HG03575 (cell line): ENCODE results near the gene TMEM131.
"Not testable (repeated sequence)": the region's sequence is repeated elsewhere in the genome, so short reads cannot be mapped to it uniquely, and the experiment has no call there.

Experiments
- ATAC-seq: cut with Tn5 transposase; IDR thresholded peaks from one replicate; pipeline ENCODE4 v1.9.1; 2021; ENCODE audit not compliant: unreplicated experiment, insufficient number of reproducible peaks, low FRiP score; ENCODE audit errors: extremely low read depth

TMEM131 gene

GRCh38 chr2:97724073-97724410 is 271.7 kb downstream of the TMEM131 start:
- no peak for ATAC-seq

GRCh38 chr2:97723156-97724072 is 272.3 kb downstream of the TMEM131 start:
- ATAC-seq, result no peak

GRCh38 chr2:97722227-97722626 is 273.5 kb downstream of the TMEM131 start:
- ATAC-seq, result no peak

GRCh38 chr2:97720746-97721145 is 275.0 kb downstream of the TMEM131 start:
- ATAC-seq, result no peak

- no peak for ATAC-seq
These were observed 276.2 kb downstream of the TMEM131 start for GRCh38 chr2:97719362-97720155.

GRCh38 chr2:97718942-97719341 is 276.8 kb downstream of the TMEM131 start:
- no peak for ATAC-seq

GRCh38 chr2:97718051-97718882 is 277.5 kb downstream of the TMEM131 start:
- ATAC-seq, result no peak

GRCh38 chr2:97717613-97717995 is 278.1 kb downstream of the TMEM131 start:
- no peak for ATAC-seq

- no peak for ATAC-seq
These were observed 278.8 kb downstream of the TMEM131 start for GRCh38 chr2:97716695-97717612.

GRCh38 chr2:97715951-97716694 is 279.6 kb downstream of the TMEM131 start:
- ATAC-seq, result no peak

- no peak for ATAC-seq
These were observed 280.6 kb downstream of the TMEM131 start for GRCh38 chr2:97714950-97715652.

- ATAC-seq, result no peak
These were observed 281.4 kb downstream of the TMEM131 start for GRCh38 chr2:97714084-97714949.

- ATAC-seq, result no peak
These were observed 282.3 kb downstream of the TMEM131 start, which contains the start of gene ZAP70 for GRCh38 chr2:97713296-97714083. TSS of gene ZAP70 (plus strand) at chr2:97713576. CDS start at chr2:97724037, 10,461 bp downstream.

GRCh38 chr2:97712693-97713295 is 283.0 kb downstream of the TMEM131 start:
- no peak for ATAC-seq

- ATAC-seq, result not testable (repeated sequence)
These were observed 283.6 kb downstream of the TMEM131 start for GRCh38 chr2:97712175-97712574.
